GM18520 (cell line): ENCODE measurements around the gene MYLK4.

Experiments
- ATAC-seq: cut with Tn5 transposase; IDR thresholded peaks from one replicate; pipeline ENCODE4 v1.9.1; 2021; ENCODE audit not compliant: unreplicated experiment

MYLK4 gene

DNA sequence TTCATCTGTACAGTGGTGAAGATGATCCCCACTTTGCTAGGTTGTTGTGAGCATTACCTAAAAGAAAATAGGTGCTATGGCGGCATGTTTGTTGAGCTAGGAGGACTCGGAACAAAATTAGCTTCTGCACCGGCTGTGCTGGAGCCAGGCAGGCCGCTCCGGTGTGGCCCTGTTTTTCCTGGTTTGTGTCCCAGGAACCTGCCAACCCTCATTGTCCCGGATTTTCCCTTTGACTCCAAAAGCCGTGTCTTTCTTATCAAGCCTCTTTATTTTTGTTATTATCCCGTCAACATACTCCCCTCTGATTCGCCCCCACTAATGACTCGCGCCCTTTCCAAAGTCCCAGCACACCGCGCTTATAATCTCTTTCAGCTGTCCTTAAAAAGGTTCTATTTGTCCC is 117.0 kb downstream of the MYLK4 start:
- no peak for ATAC-seq

DNA sequence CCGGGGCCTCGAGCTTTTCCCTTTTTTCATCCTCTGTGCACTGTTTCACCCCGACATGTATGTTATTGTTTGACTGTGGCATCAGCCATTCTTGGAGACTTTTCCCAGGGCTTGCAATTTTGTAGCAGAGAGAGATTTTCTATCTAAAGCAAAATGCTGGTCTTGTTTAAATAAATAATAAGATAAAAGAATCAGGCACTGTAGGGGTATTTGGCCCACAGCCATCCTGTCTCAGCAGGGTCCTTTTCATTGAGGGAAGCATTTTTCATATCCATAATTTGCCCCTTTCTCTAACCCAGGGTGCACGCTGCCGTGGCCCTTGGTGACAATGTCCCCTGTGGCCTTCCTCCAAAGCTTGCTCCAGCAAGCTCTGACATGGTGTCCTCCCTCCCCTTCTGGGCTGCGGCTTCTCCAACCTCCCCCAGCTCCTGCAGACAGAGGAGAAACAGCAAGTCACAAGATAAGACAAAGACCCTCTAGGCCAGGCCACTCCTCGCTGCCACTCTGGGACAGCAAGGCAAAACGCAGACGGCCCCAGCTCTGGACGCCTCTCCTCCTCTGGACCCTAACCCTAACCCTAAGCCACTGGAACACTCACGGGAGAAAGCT is 117.6 kb downstream of the MYLK4 start:
- ATAC-seq = no peak

DNA sequence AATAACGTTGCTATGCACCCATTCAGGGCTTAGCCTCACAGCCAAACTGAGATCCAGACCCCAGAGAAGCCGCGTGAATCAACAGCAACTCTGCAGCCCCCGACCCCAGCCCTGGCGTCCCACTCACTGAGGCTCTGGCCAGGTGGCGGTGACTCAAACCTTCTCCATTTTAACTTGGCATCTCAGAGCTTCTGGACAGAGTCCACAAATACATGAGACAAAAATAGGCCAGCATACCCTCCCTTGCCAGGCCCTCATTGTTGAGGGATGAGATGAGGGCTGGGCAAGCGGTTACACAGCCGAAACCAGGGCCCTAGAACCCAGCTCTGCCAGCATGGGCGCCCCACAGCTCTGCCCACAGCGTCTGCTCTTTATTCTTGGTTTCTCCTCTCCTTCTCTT is 118.4 kb downstream of the MYLK4 start:
- no peak for ATAC-seq

DNA sequence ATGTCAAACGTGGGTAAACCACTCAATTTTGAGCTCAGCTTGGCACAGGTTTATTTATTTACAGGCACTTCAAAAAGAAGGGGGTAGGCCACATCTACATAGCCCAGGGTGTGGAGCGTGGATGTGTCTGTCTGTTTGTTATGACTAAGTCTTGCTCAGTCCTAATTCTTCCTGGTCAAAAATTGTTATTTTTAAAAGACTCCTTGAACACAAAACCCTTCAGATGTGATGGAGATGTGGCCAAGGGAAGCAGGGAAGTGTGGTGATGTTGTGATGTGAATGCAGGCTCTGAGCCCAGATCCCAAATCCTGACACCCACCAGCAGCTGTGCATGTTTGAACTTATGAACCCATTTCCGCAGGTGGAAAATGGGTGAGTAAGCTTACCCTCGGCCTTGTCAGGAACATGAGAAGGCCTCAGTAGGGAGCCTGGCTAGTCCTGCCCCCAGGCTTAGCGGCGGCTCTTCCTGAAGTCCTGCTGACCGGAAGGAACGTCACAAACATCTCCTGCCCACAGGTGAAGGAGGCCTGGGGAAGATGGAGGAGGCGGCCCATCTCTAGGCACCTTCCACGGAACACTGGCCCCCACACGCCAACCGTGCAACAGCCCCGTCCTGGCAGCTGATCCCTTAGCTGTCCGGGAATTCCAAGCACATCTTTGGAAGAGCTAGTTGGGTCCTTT is 119.7 kb downstream of the MYLK4 start:
- no peak for ATAC-seq

DNA sequence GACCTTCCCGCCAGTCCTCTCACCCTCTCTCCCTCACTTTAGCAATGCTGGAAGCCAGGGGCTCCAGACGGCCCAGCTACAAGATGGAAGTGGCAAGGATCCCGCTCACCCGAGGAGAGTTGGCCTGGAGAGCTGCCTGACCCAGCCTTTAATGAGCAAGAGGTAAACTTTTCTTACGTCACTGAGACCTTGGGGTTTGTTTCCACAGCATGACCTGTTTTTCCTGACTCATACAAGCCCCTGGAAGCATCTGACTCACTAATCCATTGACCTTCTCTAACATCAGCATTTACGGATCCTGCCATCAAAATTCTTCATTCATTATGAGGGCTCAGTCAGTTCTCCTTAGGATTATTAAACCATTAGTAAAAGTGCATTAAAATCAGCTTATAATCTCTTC is 120.4 kb downstream of the MYLK4 start:
- no peak for ATAC-seq

DNA sequence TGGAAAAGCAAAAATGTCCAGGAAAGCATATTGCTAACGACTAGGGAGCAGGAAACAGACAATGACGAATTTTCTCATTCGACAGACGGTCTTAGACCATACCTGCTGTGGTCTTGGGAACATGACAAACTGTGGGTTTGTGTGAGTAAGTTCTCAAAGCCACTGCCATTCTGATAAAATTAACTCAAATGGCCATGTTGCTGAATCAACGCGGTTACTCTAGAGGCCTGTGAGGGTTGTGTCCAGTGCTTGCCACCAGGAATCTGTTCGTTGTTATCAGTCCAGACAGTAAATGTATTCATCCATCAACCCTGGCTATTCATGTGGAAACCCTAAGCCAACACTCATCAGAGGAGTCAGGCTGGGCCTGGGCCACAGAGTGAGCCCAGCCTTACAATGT is 124.3 kb downstream of the MYLK4 start:
- ATAC-seq = no peak

DNA sequence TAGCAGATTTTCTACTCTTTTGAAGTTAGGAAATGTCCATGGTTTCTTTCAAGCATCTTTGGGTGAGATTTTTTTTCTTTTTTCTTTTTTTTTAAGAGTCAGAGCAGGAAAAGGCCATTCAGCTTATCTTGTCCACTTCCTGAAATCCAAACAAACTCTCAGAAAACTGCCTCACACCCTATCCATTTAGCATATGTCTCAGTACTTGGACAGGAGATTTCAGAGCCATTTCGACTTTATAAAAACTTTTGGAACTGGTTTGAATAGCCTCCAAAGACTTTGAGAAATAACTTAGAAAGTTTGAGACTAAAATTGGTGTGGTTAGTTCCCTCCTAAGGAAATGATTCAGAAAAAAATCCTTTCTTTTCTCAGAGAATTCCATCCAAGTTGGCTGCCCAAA is 125.1 kb downstream of the MYLK4 start:
- ATAC-seq = no peak

DNA sequence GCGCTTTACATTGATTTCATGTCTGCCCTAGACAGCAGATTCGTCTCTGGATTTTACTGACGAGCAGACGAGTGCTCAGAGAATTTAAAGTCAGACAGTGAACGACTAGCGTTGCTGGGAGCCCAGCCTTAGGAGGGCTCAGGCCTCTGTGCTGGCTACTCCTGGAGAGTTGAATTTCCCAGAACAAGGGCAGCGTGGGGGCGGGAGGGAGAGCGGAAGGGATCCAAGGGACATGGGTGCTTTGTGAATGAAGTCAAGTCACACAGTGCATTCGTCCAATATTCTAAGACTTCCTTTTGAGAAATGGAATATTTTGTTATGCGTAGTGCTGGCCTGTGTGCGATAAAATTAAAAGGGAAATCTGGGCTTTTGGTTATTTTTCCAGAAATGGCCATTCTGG is 126.5 kb downstream of the MYLK4 start:
- ATAC-seq = no peak

DNA sequence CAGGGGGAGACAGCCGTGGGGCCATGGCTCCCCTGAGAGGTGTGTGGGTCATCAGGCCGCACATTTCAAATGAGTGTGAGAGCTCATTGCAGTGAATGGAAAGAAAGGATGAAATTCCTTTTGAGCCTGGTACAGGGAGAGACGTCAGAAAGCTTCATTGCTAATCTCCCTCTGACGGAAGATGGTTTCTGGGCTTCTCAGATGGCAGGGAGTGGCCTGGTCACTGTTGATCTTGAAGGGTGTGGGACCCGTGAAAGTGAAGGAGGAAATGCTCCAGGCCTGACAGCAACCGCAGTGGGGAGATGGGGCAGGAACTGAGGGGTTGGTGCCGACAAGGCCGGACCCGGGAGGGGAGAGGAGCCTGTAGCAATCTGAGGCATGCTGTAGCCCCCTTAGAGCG is 127.4 kb downstream of the MYLK4 start:
- ATAC-seq = no peak

DNA sequence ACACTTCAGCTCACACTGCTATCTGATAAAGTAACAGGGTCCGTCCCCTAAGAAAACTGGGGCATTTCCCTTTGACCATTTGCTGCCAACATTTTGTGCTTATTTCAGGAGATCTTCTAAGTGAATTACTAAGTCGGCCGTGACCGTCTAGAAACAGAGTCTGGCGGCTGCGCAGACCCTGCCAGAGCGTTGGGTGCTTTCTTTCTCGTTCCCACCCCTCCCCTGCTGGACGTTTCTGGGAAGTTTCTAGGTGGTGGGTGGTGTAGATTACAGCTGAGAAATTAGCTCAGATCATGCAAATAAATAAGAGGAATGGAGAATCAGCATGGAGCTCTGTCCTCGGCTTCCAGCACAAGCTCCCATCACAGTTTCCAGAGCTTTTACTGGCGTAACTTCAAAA is 128.1 kb downstream of the MYLK4 start:
- ATAC-seq = no peak

DNA sequence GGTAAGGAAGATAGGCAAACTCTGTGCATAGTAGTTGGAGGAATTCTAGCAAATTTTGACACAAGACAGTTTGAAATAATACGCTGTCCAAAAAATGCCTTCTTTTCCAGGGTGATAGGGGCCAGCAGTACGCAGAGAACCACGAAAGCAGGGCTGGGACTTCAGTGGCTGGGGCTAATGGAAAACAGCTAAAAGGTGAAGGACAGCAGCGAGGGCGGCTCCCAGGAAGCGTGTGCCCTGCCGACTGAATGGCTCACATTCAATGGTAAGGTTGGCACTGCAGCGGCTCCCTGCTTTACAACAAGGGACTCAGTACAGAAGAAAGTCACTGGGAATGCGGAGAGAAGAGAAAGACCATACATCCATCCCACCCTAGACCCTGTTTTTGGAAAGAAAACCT is 131.1 kb downstream of the MYLK4 start:
- no peak for ATAC-seq

DNA sequence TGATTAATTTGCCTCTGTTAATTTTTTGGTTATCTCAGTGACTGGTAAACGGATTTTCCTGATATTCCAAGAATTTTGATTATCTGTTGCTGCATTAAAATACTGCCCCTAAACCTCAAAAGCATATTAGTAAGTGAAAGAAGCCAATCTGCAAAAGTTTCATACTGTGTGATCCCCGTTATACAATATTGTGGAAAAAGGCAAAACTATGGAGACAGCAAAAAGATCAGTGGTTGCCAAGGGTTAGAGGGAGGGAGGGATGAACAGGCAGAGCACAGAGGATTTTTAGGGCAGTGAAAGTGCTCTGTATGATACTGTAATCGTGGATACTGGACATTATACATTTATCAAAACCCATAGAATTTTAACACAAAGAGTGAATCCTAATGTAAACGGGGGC is 133.0 kb downstream of the MYLK4 start:
- ATAC-seq = no peak

DNA sequence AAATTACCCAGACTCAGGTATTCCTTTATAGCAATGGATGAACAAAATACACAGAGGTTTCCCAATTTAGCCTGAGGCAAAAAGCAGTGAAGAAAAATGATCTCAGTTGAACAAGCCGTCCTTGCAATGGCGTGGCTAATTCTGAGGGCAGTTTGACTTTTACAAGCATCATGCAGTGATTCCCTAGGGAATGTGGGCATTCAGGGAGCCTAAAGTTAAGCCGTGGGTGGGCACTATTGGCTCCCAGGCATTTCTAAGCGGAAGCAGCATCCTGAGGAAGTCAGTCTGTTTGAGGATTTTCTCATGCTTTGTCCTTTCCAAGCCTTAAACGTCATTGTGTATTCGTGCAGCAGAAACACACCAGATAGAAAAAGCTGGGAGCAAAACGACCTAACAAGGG is 133.9 kb downstream of the MYLK4 start:
- ATAC-seq = no peak

DNA sequence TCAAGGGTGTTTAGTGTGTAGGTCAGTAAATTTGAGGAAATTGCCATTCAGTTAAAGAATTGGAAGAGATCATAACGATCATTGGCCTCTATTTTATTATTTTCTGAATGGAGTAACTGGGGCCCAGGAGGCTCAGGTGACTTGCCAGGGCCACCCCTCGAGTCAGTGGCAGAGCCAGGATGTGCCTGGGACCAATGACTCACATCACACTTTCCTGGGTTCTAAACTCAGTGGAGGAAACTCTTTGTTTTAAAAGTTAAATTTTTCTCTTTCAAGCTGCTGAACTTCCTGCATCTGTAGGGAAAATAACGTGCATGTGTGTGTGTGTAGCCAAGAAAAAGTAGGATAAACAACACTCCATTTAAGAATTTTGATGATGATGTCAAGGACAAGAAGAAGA is 135.5 kb downstream of the MYLK4 start:
- no peak for ATAC-seq

DNA sequence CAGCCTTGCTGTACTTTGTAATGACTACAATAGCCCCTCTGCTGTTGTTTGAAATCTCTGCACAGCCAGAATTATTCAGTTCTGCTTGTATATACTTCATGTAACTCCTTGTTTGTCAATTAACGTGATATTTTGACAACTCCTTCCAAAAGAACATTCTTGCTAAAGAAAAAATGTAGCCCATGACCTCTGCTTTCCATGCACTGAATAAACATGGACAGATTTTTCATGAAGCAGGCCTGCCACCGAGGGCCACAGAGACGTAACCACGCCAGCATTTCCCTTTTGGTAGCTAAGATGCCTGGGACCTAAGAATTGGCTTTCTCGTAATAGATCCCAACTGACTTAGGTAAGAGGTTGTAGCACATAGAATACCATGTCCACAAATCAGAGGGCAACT is 135.9 kb downstream of the MYLK4 start:
- no peak for ATAC-seq

DNA sequence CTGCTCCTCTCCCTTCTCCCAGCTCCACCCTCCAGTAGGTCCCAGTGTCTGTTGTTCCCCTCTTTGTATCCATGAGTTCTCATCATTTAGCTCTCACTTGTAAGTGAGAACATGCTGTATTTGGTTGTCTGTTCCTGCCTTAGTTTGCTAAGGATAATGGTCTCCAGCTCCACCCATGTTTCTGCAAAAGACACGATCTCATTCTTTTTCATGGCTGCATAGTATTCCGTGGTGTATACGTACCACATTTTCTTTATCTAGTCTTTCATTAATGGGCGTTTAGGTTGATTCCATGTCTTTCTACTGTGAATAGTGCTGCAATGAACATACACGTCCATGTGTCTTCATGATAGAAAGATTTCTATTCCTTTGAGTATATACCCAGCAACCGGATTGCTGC is 136.6 kb downstream of the MYLK4 start:
- no peak for ATAC-seq
